ENCODE results near the gene SLC17A2.

DNA sequence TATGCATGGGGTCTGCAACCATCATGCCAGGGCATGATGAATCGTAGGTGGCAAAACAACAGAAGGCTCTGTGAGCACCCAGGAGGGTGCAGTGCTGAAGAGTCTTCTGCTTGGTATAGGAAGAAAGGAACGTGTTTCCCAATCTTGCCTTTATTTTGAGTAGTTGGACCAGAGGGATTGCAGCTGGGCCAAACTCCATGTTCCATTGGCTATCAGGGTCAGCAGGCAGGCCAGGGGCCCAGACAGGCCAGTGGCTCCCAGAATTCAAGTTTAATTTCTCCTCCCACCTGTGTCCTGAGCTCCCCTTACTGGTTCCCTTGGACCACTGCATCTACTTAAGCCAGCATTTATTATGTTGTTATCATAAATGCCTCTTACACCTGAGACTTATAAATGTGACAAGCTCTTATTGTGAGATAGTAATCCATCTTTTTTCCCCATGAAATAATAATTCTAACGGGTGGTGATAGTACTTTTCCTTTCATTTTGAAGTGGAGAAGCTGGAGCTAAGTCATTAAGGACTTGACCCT, 31.2 kb upstream of the SLC17A2 start:
- TF ChIP-seq ZNF274 (IDR thresholded peaks at IDR 0.05; ENCODE audit: low read depth, low read length) (no peak), YY1 (IDR thresholded peaks at IDR 0.05; ENCODE audit: insufficient read depth, insufficient read length) (no peak)
